Stimulated activated CD8-positive, alpha-beta memory T cell treated with anti-CD3 and anti-CD28 coated beads, Interleukin-7, amount 100 ng/mL, for 24 hours (primary cell): ENCODE measurements around the gene GUCA2B.

Source experiments
- DNase-seq: peaks from one replicate; pipeline ENCODE4 v3.0.0-alpha.2; 2020; ENCODE audit warnings: low read depth

GUCA2B gene

DNA sequence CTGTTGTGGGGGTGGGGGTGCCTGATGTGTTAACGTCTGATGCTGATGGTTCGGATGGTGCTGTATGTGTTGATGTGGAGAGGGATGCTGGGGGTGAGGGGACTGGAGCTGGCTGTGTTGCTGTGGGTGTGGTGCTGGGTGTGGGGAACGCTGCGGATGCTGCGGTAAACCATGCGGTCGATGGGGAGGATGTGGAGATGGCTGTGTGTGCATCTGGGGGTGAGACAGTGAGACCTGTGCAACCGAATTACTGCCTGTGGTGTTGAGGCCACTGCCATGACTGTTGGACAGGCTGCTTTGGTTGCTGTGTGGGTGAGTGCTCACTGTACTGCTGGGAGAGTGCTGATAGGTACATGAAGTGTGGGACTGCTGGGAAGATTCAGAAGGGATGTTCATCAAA is 38.1 kb downstream of the GUCA2B start:
- no peak for DNase-seq

DNA sequence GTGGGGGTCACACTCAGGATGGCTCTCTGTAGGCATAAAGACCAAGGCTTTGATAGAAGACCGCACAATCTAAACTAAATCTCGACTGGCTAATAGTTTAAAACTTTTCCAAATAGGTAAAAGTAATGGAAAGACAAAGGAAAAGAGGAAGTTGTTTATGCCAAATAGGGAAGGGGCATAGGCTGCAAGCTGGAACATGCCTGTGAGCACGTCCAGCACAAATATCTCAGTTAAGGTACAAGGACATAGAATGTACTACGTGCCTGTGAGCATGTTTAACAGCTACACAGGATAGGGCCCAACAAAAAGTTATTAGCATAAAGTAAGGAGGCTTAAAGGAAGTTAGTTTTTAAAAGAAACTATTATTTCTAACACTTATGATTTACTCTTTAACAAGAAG is 38.9 kb downstream of the GUCA2B start:
- DNase-seq = no peak

DNA sequence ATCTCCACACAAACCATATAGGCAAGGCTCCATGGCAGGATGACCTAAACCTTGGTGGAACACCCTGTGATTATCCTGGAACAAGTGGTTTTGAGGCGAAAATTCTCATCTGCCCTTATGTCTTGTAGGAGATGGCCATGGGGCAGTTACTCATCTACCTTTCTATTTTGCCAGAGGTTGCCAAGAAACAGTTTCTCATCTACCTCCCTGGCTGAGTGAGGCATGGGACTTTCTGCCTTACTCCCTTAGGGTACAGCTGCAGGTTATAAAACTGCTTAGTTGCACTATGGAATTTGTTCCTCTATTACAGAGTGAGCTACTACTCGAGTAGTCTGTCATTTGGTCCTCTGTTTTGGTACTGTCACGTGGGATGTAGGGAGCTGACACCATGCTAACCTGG is 42.6 kb downstream of the GUCA2B start:
- DNase-seq = no peak

DNA sequence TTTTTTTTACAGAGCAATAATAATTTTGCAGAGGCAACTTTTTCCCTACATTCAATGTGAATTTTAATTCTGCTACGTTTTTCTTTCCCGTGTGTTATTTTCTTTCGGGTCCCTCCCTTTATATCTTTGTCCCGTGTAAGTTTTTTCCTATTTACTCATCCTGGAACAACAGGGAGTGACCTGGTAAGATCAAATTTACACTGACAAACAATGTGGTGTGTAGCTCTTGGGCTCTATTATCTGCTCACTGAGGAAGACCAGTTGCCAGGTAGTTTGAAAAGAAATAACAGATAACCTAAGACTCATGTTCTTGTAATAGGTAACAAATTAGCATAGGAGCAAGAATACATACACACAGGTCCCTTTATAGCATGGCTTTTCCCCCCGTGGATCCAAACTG is 45.0 kb downstream of the GUCA2B start:
- no peak for DNase-seq

DNA sequence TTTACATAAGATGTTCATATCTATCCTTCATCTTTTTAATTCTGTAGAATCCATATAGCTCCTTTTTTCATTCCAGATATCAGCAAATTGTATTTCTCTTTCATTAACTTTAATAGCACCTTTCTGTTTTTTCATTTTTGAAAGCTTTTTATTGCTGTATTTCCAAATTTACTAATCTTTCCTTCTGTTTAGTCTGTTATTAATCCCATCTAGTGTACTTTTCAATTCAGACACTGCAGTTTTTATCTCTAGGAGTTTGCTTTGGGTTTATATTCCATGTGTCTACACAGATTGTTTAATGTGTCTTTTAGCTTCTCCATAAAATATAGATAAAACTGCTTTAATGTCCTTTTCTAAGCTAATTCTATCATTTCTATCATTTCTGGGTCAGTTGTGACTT is 48.8 kb downstream of the GUCA2B start:
- DNase-seq = no peak
